ENCODE data around the gene HPRT1.

The HPRT1 gene

DNA sequence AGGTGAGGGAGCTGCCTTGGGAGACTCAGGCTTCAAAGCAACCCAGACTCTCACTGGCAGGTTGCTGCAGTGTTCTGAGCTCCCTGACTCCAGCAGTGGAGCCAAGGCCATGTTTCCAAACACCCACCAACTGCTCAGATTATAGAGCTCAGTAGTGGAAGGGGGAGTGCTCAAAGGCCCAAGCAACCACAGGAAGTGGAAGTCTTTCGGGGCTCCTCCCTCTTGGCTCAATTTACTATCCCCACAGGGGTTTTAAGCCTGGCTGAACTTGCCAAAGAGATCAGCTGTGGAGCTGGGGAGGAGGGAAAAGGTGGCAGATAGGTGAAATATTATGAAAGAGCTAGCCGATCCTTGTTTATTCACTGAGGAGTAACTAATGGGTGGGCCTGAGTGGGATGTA lies 82.5 kb downstream of the HPRT1 start:
- no peak overlapping the region for H3K4me3 ChIP-seq (ENCODE audit: low read depth, low read length)
- TF ChIP-seq, protein P1, sequence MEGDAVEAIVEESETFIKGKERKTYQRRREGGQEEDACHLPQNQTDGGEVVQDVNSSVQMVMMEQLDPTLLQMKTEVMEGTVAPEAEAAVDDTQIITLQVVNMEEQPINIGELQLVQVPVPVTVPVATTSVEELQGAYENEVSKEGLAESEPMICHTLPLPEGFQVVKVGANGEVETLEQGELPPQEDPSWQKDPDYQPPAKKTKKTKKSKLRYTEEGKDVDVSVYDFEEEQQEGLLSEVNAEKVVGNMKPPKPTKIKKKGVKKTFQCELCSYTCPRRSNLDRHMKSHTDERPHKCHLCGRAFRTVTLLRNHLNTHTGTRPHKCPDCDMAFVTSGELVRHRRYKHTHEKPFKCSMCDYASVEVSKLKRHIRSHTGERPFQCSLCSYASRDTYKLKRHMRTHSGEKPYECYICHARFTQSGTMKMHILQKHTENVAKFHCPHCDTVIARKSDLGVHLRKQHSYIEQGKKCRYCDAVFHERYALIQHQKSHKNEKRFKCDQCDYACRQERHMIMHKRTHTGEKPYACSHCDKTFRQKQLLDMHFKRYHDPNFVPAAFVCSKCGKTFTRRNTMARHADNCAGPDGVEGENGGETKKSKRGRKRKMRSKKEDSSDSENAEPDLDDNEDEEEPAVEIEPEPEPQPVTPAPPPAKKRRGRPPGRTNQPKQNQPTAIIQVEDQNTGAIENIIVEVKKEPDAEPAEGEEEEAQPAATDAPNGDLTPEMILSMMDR (IDR thresholded peaks at IDR 0.05; ENCODE audit: low read depth, low read length, missing control alignments), result no peak
- peak; percentile 48 for DNase-seq (ENCODE audit: low read depth)
- in situ Hi-C loops (cut with HindIII; ENCODE audit: low sequenced_read_pairs), result no loop called here

DNA sequence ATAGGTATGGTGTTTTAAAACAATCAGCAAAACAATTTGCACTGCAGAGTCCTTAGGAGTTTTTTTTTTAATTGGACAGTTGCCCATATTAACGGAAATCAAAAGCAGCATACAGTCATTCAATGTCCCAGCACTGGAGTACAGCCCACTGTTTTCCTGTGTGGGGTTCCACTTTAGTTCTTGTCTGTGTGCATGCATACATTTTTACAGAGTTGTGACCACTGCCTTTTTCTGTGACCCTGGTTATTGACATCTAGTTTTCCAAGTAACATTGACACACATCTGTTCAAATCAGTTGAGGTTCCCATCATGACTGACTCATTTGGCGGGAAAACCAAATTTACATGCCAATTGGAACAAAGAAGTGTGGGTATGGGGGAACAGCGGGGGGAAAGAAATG lies 83.3 kb downstream of the HPRT1 start:
- no peak overlapping the region for H3K4me3 ChIP-seq (ENCODE audit: low read depth, low read length)
- TF ChIP-seq, protein P1 (IDR thresholded peaks at IDR 0.05; ENCODE audit: low read depth, low read length, missing control alignments), result no peak
- no peak for DNase-seq (ENCODE audit: low read depth)
- in situ Hi-C loops (cut with HindIII; ENCODE audit: low sequenced_read_pairs), result no loop called here

DNA sequence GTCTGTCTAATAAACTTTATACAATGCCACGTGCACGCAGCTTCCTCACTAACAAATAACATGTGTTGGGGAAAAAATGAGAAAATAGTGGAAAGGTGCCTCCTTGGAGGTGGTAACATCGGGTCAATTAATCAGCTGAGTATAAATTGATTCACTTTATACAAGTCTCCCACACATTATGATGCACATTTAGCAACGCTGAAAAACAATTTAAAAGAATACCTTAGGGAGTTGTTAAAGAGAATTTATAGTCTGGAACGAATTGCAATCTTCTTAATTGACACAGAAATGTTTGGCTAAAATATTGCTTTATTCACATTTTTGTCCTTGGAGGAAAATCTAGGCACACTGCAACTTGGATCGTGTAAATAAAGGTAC lies 84.2 kb downstream of the HPRT1 start:
- H3K4me3 ChIP-seq (ENCODE audit: low read depth, low read length), result no peak overlapping the region
- TF ChIP-seq, protein P1 (IDR thresholded peaks at IDR 0.05; ENCODE audit: low read depth, low read length, missing control alignments), result no peak
- DNase-seq (ENCODE audit: low read depth), result no peak
- in situ Hi-C loops (cut with HindIII; ENCODE audit: low sequenced_read_pairs), result no loop called here

DNA sequence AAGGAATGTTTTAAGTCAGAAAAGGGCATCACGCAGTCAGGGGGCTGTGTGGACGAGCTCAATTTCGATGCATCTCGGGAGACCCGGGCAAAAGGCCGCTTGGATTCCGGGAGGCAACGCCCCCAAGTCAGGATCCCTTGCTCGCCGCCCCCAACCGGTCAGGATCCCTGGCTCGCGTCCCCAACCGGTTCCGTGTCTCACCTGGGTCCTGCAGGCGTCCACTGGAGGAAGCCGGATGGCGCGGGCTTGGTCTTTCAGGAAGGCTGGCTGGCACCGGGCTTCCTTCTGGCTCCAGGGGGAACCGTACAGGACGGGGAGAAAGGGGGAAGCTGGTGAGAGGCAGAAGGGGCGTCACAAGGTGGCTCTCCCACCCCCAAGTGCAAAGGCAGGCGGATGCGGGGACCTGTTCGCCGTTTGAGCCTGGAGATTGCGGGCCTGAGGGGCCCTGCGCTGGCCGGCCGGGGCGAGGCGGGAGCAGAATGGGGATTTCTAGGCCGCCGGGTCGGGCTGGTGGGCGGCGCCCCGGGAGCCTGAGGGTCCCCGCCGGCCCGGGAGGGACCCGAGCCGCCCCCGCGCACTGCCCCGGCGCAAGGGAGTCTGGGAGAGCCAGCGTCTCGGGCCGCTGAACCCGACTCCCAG lies 84.7 kb downstream of the HPRT1 start:
- DNase-seq (ENCODE audit: low read depth), result no peak
- in situ Hi-C loops (cut with HindIII; ENCODE audit: low sequenced_read_pairs), result no loop called here
- H3K4me3 ChIP-seq (ENCODE audit: low read depth, low read length), result no peak overlapping the region
- TF ChIP-seq, protein P1 (IDR thresholded peaks at IDR 0.05; ENCODE audit: low read depth, low read length, missing control alignments), result no peak

DNA sequence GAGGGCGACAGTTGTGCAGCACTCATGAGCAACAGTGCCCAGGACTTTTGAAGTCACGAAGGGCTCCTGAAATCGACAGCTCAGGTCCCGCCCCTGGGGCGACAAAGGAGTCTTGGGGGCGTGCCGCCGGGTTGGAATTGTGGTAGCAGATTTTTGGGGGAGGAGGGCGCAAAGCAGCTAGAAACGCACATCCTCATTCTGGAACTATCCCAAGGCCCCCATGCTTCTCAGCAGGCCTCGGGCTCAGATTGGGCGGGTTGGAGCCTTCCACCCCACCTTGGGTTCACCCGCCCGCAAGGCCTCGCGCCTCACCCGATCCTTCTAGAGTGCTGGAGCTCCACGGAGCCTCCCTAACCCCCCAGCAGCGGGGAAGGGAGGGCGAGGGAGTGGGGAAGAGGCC lies 85.5 kb downstream of the HPRT1 start:
- no peak overlapping the region for H3K4me3 ChIP-seq (ENCODE audit: low read depth, low read length)
- no peak for DNase-seq (ENCODE audit: low read depth)

DNA sequence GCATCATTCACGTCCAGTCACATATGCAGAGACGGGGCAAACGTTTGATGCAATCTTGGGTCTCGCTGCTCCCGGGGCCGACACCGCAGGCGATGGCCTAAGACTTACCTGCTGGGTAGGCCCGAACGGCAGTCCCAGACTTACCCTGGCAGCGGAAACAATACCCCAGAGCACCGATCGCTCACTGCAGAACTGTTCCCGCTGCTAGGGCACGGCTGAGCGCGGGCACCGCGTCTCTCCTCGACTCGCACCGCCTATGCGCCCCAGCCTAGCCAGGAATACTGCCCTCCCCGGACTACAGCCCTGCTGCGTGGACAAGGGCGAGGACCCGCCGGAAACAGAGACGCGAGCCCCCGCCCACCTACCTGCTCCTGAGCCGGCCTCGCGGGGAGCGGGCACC lies 86.2 kb downstream of the HPRT1 start:
- no peak for DNase-seq (ENCODE audit: low read depth)
- in situ Hi-C loops (cut with HindIII; ENCODE audit: low sequenced_read_pairs), result no loop called here
- H3K4me3 ChIP-seq (ENCODE audit: low read depth, low read length), result peak overlapping the region; percentile 59
- TF ChIP-seq, protein P1 (IDR thresholded peaks at IDR 0.05; ENCODE audit: low read depth, low read length, missing control alignments), result no peak

More for the DNA sequence above, 85.5 kb downstream of the HPRT1 start:
- TF ChIP-seq, protein P1 (IDR thresholded peaks at IDR 0.05; ENCODE audit: low read depth, low read length, missing control alignments), result no peak
- in situ Hi-C loops (cut with HindIII; ENCODE audit: low sequenced_read_pairs), result no loop called here
